Muscle layer of colon (tissue), 2 donors: ENCODE measurements around the gene GTF2IRD2.
"Not testable (repeated sequence)": the region's sequence is repeated elsewhere in the genome, so short reads cannot be mapped to it uniquely, and the experiment has no call there.

Experiments
- H3K27ac ChIP-seq: one replicate; pipeline ENCODE4 v1.7.0; 2013; ENCODE audit warnings: low read depth, mild to moderate bottlenecking, low read length, moderate library complexity
- H3K27me3 ChIP-seq, 2 donors: one replicate each; pipeline ENCODE4 v1.7.0; 2013; ENCODE audit warnings: low read length in 2 of 2, mild to moderate bottlenecking in 2 of 2; ENCODE audit not compliant: insufficient read depth in 2 of 2, control insufficient read depth in 1 of 2
- H3K36me3 ChIP-seq: one replicate; pipeline ENCODE4 v1.7.0; 2013; ENCODE audit warnings: mild to moderate bottlenecking, low read length; ENCODE audit not compliant: insufficient read depth
- H3K4me1 ChIP-seq: one replicate; pipeline ENCODE4 v1.7.0; 2013; ENCODE audit warnings: mild to moderate bottlenecking, low read length; ENCODE audit not compliant: insufficient read depth
- H3K4me3 ChIP-seq, 2 donors: one replicate each; pipeline ENCODE4 v1.7.0; 2013; ENCODE audit warnings: low read length in 2 of 2, low read depth in 1 of 2, mild to moderate bottlenecking in 1 of 2, moderate library complexity in 1 of 2
- H3K9ac ChIP-seq: one replicate; pipeline ENCODE4 v1.7.0; 2013; ENCODE audit warnings: low read length
- H3K9me3 ChIP-seq: one replicate; pipeline ENCODE4 v1.7.0; 2013; ENCODE audit warnings: mild to moderate bottlenecking, low read length
- donor health status: abdominal sarcoma.
- donor health status: Adenocarcinoma of cecum.

The GTF2IRD2 gene

DNA sequence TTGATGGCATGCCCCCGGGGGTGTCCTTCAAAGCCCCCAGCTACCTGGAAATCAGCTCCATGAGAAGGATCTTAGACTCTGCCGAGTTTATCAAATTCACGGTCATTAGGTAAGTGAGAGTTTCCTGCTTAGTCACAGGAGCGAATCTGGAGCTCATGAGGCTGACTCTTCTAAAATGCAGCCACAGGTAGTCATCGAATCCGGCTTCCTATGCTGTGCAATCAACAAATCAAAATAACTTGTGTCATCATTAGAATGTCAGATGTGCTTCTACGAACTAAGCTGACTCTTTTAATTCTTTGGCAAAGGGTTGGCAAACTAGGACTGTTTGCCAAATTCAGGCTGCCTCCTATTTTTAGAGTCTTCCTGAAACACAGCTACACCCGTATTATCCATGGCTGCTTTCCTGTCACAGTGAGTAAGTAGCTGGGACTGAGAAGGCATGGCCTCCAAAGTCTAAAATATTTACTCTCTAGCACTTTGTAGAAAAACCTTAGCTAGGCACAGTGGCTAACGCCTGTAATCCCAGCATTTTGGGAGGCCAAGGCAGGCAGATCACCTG, 97.4 kb downstream of the GTF2IRD2 start:
- H3K9ac ChIP-seq, H3K4me3 ChIP-seq, H3K9me3 ChIP-seq, H3K27me3 ChIP-seq, H3K36me3 ChIP-seq, H3K4me1 ChIP-seq, H3K27ac ChIP-seq: not testable (repeated sequence)
